SIG-M5 treated with dmso at 0.1 percent for 504 hours (cell line): ENCODE results near the gene CCDC127.
"Not testable (repeated sequence)": the region's sequence is repeated elsewhere in the genome, so short reads cannot be mapped to it uniquely, and the experiment has no call there.

Experiments
- DNase-seq: peaks from one replicate; lab custom pipeline; 2025; ENCODE audit not compliant: unreplicated experiment; lab: John Stamatoyannopoulos, UW

CCDC127 gene

GRCh38 chr5:173392-174290 lies 44.3 kb downstream of the CCDC127 start:
- no peak for DNase-seq

GRCh38 chr5:172841-173251 lies 45.1 kb downstream of the CCDC127 start:
- DNase-seq, result no peak

GRCh38 chr5:172421-172820 lies 45.5 kb downstream of the CCDC127 start:
- no peak for DNase-seq

- no peak for DNase-seq
Observed at GRCh38 chr5:171801-172331, 46.1 kb downstream of the CCDC127 start.

GRCh38 chr5:170971-171800 lies 46.8 kb downstream of the CCDC127 start:
- DNase-seq, result no peak

- DNase-seq, result no peak
Observed at GRCh38 chr5:169728-170094, 48.2 kb downstream of the CCDC127 start.

GRCh38 chr5:169071-169727 lies 48.8 kb downstream of the CCDC127 start:
- no peak for DNase-seq

GRCh38 chr5:167982-168660 lies 49.8 kb downstream of the CCDC127 start:
- DNase-seq, result no peak

- no peak for DNase-seq
Observed at GRCh38 chr5:167511-167910, 50.4 kb downstream of the CCDC127 start.

GRCh38 chr5:166441-167372 lies 51.2 kb downstream of the CCDC127 start:
- no peak for DNase-seq

- DNase-seq, result not testable (repeated sequence)
Observed at GRCh38 chr5:164783-165182, 53.2 kb downstream of the CCDC127 start.

GRCh38 chr5:164244-164643 lies 53.7 kb downstream of the CCDC127 start:
- no peak for DNase-seq

- no peak for DNase-seq
Observed at GRCh38 chr5:163841-164240, 54.1 kb downstream of the CCDC127 start.

- DNase-seq, result no peak
Observed at GRCh38 chr5:163338-163620, 54.7 kb downstream of the CCDC127 start.

- no peak for DNase-seq
Observed at GRCh38 chr5:162565-163337, 55.2 kb downstream of the CCDC127 start.

- no peak for DNase-seq
Observed at GRCh38 chr5:162190-162564, 55.8 kb downstream of the CCDC127 start.

GRCh38 chr5:161803-162110 lies 56.2 kb downstream of the CCDC127 start:
- no peak for DNase-seq

- DNase-seq, result no peak
Observed at GRCh38 chr5:160921-161802, 56.8 kb downstream of the CCDC127 start.

GRCh38 chr5:160173-160510 lies 57.8 kb downstream of the CCDC127 start:
- DNase-seq, result no peak
